ENCODE results near the gene C1QTNF12.

- TF ChIP-seq CTCF (IDR thresholded peaks at IDR 0.05): peak in 1 of 4 donors; percentile 8
- no peak for TF ChIP-seq POLR2A (IDR thresholded peaks at IDR 0.05)
Observed at GRCh38 chr1:1264868-1265272, 18.3 kb upstream of the C1QTNF12 start.
